Right atrium auricular region (tissue), 2 donors: ENCODE results near the gene LIN28A. TPM values are rescaled to one million over a fixed set of nuclear protein-coding genes. Genes with fewer than 3 reads are reported as not detected.

Source experiments
- DNase-seq: peaks from one replicate; pipeline ENCODE4 v3.0.0-alpha.2; 2019; ENCODE audit warnings: low spot score
- H3K27ac ChIP-seq, 2 donors: fragments of 200-600 bp; sonication (generic); 1 replicate in 1 of 2; 2 replicates in 1 of 2; pipeline ENCODE4 v1.5.1; 2016 to 2019
- H3K27me3 ChIP-seq, 2 donors: fragments of 200-600 bp; sonication (generic); one replicate each; pipeline versions ENCODE4 v1.5.1 to v1.6.0; 2017 to 2019
- H3K36me3 ChIP-seq: fragments of 200-600 bp; sonication (generic); one replicate; pipeline ENCODE4 v1.5.1; 2016
- H3K4me1 ChIP-seq, 2 donors: fragments of 200-600 bp; sonication (generic); one replicate each; pipeline versions ENCODE4 v1.5.1 to v1.6.0; 2017 to 2019
- H3K4me3 ChIP-seq, 2 donors: fragments of 200-600 bp; sonication (generic); 1 replicate in 1 of 2; 2 replicates in 1 of 2; pipeline ENCODE4 v1.5.1; 2017 to 2019; ENCODE audit warnings: mild to moderate bottlenecking in 1 of 2, moderate library complexity in 1 of 2
- H3K9me3 ChIP-seq, 2 donors: fragments of 200-600 bp; sonication (generic); one replicate each; pipeline ENCODE4 v1.5.1; 2019
- total RNA-seq, 2 donors: library from RNA; depleted of rRNA; stranded (reverse); fragments of >200 nt; gene quantifications; one replicate each; pipeline ENCODE4 v1.1.0, GENCODE V29; 2016
- TF ChIP-seq, protein P1 (sequence below), 2 donors: fragments of 200-600 bp; sonication (generic); IDR thresholded peaks; one replicate each; pipeline ENCODE4 v1.5.1; 2019; ENCODE audit warnings: antibody characterized with exemption in 2 of 2

LIN28A gene
- total RNA-seq, 2 donors from 2014 or later: not detected

DNA sequence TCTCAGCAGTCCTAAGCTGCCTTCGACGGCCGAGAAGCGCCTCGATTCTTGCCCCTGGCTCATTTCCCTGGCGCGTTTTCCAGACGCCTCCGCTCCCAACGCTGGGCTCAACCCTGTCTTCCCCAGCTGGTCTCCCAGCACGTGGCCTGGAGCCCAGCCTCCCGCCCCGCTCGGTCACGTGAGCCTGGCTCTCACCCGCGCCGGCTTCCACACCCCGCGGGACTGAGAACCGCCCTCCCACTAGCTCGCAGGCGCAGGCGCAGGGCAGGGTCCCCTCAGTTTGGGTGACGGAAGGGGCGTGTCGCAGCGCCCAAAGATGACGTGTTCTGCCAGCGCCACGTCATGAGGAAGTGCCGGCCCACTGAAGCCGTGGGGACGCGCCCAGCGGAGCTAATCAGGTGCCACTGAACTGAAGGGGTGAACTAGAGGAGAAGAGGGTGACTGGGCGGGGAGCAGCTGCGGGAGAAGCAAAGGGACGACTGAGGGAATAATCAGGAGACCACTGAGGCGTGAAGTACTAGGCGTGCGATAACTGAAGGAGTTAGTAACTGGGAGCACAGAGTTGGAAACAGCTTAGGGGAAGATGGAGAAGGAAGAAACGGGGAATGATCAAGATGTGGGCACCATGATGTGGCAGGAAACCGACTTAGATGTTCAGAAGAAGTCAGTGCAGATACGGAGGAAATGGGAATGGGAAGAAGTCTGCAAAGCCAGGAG, 21.5 kb downstream of the LIN28A start, which contains the start of gene DHDDS:
Gene DHDDS (plus strand): TSS at position 343 of the 717 bp plus-strand sequence. CDS start 625 bp downstream, outside the sequence.
- Histone ChIP-seq H3K27ac (peak within 1 kb of the TSS; percentile 70 to 74), H3K36me3 (peaks cover 12% of the 10 kb centered on the region), H3K4me1 (peaks cover 0 to 27% of the 10 kb centered on the region in 2 donors), H3K9me3 (no peaks in the 10 kb centered on the region), H3K4me3 (peak within 1 kb of the TSS; percentile 69 to 73), H3K27me3 (no peaks in the 10 kb centered on the region)
- peak; percentile 98 for DNase-seq
- TF ChIP-seq, protein P1, sequence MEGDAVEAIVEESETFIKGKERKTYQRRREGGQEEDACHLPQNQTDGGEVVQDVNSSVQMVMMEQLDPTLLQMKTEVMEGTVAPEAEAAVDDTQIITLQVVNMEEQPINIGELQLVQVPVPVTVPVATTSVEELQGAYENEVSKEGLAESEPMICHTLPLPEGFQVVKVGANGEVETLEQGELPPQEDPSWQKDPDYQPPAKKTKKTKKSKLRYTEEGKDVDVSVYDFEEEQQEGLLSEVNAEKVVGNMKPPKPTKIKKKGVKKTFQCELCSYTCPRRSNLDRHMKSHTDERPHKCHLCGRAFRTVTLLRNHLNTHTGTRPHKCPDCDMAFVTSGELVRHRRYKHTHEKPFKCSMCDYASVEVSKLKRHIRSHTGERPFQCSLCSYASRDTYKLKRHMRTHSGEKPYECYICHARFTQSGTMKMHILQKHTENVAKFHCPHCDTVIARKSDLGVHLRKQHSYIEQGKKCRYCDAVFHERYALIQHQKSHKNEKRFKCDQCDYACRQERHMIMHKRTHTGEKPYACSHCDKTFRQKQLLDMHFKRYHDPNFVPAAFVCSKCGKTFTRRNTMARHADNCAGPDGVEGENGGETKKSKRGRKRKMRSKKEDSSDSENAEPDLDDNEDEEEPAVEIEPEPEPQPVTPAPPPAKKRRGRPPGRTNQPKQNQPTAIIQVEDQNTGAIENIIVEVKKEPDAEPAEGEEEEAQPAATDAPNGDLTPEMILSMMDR (IDR thresholded peaks at IDR 0.05): no peak

DNA sequence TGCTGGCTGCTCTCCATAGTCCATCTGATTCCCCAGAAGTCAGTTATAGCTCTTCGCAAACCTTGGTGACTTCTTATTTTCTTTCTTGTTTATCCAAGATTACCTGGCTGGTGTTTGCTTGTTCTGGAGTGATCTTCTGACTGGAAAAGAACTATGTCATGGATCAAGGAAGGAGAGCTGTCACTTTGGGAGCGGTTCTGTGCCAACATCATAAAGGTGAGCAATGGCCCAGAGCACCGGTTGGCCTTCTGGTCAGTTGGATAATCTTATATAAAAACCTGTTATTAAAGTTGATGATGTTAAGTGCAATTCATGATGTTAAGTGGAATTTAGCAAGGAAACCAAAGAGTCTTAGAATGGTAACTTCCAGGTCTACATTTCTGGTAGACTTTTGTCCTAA, 22.2 kb downstream of the LIN28A start:
- Histone ChIP-seq H3K4me3 (peak overlapping the region; percentile 69 to 73), H3K27ac (peak overlapping the region; percentile 70 to 74), H3K4me1 (peaks cover 0 to 27% of the 10 kb centered on the region in 2 donors), H3K9me3 (no peaks in the 10 kb centered on the region), H3K27me3 (no peaks in the 10 kb centered on the region), H3K36me3 (peaks cover 17% of the 10 kb centered on the region)
- DNase-seq: no peak
- TF ChIP-seq, protein P1 (IDR thresholded peaks at IDR 0.05): no peak

DNA sequence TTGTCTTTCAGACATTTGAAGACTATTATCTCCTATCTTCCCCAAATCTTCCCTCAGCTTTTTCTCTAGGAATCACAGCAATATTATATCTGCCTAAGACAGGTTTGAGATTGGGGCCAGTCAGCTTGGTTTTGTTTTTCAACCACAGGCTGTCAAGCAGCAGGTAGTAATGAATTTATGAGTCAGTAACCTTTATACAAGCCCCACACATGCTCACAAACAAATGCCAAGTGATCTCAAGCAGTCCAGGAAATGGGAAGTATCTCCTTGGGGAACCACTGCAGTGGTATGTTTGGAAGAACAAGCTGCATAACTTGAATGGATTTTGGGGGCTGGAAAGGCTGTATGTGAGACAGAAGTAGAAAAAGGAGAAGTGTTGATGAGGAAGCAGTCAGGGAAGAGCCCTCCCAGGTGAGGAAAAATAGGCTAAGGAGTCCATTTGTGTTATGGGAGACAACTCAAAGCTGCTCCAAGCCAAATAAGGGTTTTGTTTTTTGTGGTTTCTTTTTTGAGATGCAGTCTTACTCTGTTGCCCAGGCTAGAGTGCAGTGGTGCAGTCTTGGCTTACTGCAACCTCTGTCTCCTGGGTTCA, 23.6 kb downstream of the LIN28A start:
- Histone ChIP-seq H3K4me1 (peaks cover 0 to 27% of the 10 kb centered on the region in 2 donors), H3K27me3 (no peaks in the 10 kb centered on the region), H3K27ac (no peak overlapping the region), H3K4me3 (no peak overlapping the region), H3K9me3 (no peaks in the 10 kb centered on the region), H3K36me3 (peaks cover 31% of the 10 kb centered on the region)
- DNase-seq: no peak
- TF ChIP-seq, protein P1 (IDR thresholded peaks at IDR 0.05): no peak

DNA sequence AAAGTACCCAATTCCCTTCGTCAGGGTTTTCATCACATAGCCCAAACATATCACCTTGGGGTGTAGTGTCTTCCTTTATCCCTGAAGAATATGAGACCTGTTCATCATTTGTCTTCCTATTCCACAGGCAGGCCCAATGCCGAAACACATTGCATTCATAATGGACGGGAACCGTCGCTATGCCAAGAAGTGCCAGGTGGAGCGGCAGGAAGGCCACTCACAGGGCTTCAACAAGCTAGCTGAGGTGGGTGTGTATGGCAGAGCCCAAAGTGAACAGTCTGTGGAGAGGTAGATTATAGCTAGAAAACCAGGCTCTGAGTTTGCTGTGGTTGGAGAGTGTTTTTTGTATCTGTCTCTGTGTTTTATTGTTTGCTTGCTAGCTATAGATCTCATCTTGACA, 27.4 kb downstream of the LIN28A start:
- TF ChIP-seq, protein P1 (IDR thresholded peaks at IDR 0.05): no peak
- no peak overlapping the region for H3K4me3 ChIP-seq
- H3K27me3 ChIP-seq: no peaks in the 10 kb centered on the region
- no peak overlapping the region for H3K27ac ChIP-seq
- peaks cover 0 to 15% of the 10 kb centered on the region in 2 donors for H3K4me1 ChIP-seq
- H3K36me3 ChIP-seq: peaks cover 69% of the 10 kb centered on the region
- no peaks in the 10 kb centered on the region for H3K9me3 ChIP-seq
- DNase-seq: no peak

DNA sequence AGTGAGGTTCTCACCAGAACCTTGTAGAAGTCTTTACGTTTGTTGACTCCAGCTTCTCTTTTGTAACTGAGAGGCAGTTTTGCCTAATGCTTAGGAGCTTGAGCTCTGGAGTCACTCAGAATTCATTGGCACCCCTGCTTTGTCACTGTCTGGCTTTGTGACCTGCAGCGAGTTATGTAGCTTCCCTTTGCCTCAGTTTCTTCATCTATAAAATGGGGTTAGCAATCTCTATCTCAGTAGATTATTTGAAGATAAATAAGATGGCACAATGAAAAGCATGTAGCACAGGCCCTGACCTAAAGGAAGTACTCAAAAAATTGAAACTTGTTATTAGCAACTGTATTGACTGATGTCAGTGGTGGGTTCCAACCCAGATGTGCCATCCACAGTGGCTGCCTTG, 29.6 kb downstream of the LIN28A start:
- no peaks in the 10 kb centered on the region for H3K9me3 ChIP-seq
- DNase-seq: no peak
- H3K27ac ChIP-seq: no peak overlapping the region
- H3K36me3 ChIP-seq: peaks cover 89% of the 10 kb centered on the region
- no peaks in the 10 kb centered on the region for H3K27me3 ChIP-seq
- TF ChIP-seq, protein P1 (IDR thresholded peaks at IDR 0.05): no peak
- no peaks in the 10 kb centered on the region for H3K4me1 ChIP-seq
- H3K4me3 ChIP-seq: no peak overlapping the region
